Endometrial microvascular endothelial cells (primary cell): ENCODE results near the gene JPH3. TPM values are rescaled to one million over a fixed set of nuclear protein-coding genes. Genes with fewer than 3 reads are reported as not detected.

Source experiments
- in situ Hi-C: cut with HindIII; loops from 2 replicates; pipeline ENCODE4 v1.10.0; 2017; ENCODE audit warnings: low sequenced_read_pairs, low pct_unique_long_range_greater_than_20kb; ENCODE audit errors: inconsistent ontology term
- total RNA-seq: library from RNA; depleted of rRNA; stranded (reverse); fragments of >200 nt; gene quantifications from one replicate; pipeline ENCODE4 v1.2.3, GENCODE V29; 2015; ENCODE audit errors: inconsistent ontology term

Gene JPH3
- total RNA-seq, 1 donor from 2014 or later, result not detected

DNA sequence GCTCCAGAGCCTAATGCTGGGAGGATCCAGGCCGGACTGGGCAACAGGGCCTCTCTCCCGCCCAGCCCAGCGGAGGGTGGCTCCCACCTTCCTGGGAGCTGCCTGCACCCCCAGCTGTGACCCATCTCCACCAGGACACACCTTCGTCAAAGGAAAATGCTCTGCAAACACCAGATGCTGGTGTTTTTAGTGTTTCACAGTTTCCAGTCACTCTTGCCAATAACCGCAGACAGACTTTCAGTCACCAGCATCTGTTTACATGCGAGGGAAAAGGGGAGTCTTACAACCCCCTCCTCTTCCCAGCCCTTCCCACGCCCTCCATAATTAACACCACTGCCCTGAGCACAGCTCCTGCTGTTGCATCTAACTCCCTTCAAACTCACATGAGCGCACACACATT, 138.1 kb downstream of the JPH3 start:
- in situ Hi-C loops, result no loop called here

DNA sequence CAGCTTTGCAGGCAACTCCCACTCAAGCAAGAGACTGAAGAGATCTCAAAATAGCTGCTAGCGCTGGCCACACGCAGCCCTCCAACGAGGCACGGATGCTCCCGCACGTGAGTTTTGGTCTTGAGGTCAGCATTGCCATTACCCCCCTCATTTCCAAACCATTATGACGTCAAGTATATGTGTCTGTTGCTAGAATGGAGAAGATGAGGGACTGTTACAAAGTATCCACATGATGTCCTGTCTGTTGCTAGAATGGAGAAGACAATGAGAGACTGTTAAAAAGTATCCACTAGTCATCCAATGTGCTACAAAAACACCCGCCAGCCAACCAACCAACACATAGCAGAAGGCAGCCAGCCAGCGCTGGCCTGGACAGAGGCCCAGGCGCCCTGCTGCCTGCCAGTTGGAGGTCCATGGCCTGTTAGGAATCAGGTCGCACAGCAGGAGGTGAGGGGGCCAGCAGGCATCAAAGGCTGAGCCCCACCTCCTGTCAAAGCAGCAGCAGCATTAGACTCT, 138.7 kb downstream of the JPH3 start:
- in situ Hi-C loops, result no loop called here

DNA sequence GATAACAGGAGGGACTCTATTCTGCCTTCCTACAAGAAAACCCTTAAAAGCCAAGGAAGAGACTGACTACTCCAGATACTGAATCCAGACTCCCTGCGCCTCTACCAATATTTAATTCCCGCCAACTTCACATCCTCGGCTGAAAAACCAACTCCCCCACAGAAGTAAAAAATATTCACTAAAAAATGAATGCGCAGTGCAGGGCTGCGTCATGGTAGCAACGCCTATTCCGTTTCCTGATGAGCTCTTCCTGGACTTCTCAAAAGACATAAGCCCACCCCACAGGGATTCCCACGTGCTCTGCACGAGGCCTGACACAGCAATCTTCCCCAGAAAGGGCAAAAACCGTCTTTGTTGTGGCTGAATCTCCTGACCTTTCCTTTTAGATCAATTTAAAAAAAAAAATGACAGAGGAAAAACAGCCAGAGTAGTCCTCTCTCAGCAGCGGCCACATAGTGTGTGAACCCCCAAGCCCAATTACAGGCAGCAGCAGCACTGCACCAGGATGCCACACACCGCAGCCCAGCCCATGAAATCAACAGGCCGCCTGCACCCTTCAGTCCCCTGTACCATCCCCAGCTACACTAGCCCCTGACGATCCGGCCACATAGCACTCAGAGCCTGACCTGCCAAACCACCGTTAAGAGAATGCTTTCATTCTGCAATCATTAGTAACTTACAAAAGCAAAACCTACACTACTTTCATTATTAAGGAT, 139.6 kb downstream of the JPH3 start:
- in situ Hi-C loops, result no loop called here

DNA sequence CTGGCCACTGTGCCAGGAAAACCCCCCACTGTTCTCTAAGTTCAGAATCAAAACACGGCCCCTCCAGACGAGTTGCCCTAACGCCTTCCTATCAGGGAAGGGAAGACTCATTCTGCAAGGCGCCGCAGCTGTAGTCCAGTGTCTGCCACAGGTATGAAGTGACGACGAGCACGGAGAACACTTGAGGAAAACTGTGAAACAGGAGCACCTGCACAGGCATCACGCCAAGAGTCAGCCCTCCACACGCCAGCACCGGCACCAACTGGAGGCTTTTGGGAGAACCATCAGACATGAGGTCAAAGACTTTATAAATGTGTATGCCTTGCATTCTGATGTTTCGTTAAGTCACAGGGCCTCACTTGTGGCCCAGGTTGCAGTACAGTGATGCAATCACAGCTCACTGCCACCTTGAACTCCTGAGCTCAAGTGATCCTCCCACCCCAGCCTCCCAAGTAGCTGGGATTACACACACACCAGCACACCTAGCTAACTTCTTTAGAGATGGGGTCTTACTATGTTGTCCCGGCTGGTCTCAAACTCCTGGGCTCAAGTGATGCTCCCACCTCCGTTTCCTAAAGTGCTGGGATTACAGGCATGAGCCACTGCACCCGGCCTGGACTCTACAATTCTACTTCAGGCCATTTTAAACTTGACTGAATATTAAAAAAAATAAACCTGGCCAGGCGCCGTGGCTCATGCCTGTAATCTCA, 140.6 kb downstream of the JPH3 start:
- in situ Hi-C loops, result no loop called here

DNA sequence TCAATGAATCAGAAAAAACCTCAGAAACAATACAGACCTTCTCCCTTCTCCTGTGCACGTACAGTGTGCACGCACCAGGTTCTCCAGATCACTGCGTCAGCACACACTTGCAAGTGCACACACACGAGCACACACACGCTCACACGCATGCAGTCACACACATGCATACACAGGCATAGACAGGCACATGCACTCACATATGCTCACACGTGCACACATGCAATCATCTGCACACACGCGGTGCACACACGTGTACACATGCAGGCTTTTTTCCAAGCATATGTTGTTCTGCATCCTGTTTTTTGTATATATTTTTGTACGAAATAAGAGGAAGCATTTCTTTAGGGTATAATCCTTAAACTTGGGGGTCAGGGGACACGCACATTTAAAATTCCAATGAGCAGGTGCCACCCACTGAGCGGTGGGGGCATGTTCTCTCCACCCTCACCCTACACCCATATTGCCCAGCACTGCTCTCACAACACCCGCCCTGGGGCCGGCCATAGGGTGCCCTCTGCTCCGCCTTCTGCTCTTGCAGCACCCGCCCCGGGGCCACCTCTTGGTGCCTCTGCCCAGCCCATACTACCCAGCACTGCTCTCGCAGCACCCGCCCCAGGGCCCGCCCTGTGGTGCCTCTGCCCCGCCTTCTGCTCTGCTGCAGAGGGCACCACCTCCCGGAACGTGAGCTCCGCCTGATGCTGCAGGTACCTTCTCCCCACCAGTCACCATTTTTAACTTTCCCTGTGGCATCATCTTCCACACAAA, 142.6 kb downstream of the JPH3 start:
- in situ Hi-C loops, result no loop called here

DNA sequence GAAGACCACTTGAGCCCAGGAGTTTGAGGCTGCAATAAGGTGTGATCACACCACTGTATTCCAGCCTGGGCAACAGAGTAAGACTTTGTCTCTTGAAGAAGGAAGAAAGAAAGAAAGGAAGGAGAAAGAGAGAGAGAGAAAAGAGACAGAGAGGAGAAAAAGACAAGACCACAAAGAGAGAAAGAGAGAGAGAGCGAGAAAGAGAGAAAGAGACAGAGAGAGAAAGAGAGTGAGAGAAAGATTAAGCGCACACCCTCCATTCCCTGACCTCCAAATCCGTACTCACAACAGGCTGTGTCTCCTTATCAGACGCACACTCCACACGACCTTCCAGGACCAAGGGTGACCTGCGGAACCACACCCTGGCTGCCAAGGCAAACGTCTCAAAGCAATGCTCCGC, 143.9 kb downstream of the JPH3 start:
- in situ Hi-C loops, result no loop called here

Other genes starting within 250 kb of the JPH3 start
- gene FBXO31, start 218.7 kb upstream of the JPH3 start, total RNA-seq, result 25.2 TPM
- gene MAP1LC3B, start 210.2 kb upstream of the JPH3 start, total RNA-seq, result 54.4 TPM
- gene ZCCHC14, start 109.5 kb upstream of the JPH3 start, total RNA-seq, result 3.7 TPM
- 36.1 TPM for gene KLHDC4, start 163.5 kb downstream of the JPH3 start, total RNA-seq